SK-N-MC (cell line): ENCODE results near the gene SCAANT1.

Experiments
- EZH2 ChIP-seq: fragments of 200-600 bp; sonication (generic); IDR thresholded peaks from one replicate; pipeline ENCODE4 v1.6.1; 2017; ENCODE audit warnings: antibody characterized with exemption
- FOXP2 ChIP-seq: optimal IDR thresholded peaks from 2 replicates; pipeline ENCODE3; 2011; ENCODE audit warnings: mild to moderate bottlenecking, moderate library complexity; ENCODE audit not compliant: insufficient read depth; ENCODE audit errors: extremely low read length, control extremely low read depth
- POLR2AphosphoS5 ChIP-seq: IDR thresholded peaks from 2 replicates; pipeline ENCODE4 v1.6.1; 2012; ENCODE audit warnings: mild to moderate bottlenecking, low read depth, low read length, borderline replicate concordance

DNA sequence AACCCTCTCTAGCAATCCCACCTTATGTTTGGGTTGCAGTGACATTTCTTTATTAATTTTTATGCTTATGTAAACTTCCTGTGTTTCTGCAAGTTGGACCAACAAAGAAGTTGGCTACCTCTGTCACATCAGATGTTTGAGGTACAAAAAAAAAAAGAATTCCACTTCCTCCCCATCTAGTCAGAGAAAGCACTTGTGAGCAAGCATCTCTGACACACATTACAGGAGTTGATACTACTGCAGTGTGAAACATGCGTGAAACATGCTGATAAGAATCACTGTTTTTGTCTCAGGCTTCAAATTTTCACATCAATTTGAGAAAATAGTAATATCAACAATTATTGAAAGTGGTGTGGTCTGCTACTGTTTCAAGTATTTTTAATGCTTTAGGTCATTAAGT, 1.3 kb downstream of the SCAANT1 start:
- TF ChIP-seq EZH2 (no peak), POLR2AphosphoS5 (no peak), FOXP2 (no peak)
